HG03175 (cell line): ENCODE measurements around the gene SH3TC1.

Experiments
- ATAC-seq: cut with Tn5 transposase; IDR thresholded peaks from one replicate; pipeline ENCODE4 v1.9.1; 2021; ENCODE audit warnings: mild to moderate bottlenecking, moderate library complexity; ENCODE audit not compliant: unreplicated experiment

The SH3TC1 gene

DNA sequence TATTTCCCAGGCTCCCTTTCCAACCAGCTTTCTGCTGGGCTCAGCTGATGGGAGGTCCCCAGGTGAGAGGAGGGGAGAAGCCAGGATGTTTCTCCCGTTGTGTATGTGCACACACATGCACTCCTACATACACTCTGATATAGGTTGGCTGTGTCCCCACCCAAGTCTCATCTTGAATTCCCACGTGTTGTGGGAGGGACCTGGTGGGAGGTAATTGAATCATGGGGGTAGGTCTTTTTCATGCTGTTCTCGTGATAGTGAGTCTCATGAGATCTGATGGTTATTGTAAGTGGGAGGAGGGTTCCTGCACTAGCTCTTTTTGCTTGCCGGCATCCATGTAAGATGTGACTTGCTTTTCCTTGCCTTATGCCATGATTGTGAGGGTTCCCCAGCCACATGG lies 58.8 kb downstream of the SH3TC1 start:
- ATAC-seq: no peak

DNA sequence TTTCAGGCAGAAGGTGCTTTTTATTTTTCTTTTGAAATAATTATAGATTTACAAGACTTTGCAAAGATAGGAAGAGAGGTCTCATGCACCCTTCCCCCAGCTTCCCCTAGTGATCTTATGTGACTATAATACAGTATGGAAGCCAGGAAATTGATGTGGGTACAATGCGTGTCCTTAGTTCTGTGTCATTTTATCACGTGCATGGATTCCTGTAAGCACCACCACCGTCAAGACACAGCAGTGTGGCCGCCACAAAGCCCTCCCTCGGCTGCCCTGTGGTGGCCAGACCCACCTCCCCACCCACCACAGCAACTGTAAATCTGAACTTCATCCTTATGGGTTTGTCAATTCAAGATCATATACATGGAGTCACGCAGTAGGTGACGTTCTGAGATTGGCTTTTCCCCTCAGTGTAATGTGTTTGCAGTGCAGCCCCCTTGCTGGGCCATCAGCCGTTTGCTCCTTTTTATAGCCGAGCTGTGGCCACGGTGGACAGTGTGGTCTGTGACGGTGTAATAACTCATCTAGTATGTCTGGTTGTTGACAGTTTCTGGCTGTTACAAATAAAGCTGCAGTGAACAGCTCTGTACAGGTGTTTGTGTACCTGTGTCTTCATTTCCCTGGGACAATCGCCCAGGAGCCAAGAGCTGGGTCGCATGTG lies 59.6 kb downstream of the SH3TC1 start:
- ATAC-seq: no peak

DNA sequence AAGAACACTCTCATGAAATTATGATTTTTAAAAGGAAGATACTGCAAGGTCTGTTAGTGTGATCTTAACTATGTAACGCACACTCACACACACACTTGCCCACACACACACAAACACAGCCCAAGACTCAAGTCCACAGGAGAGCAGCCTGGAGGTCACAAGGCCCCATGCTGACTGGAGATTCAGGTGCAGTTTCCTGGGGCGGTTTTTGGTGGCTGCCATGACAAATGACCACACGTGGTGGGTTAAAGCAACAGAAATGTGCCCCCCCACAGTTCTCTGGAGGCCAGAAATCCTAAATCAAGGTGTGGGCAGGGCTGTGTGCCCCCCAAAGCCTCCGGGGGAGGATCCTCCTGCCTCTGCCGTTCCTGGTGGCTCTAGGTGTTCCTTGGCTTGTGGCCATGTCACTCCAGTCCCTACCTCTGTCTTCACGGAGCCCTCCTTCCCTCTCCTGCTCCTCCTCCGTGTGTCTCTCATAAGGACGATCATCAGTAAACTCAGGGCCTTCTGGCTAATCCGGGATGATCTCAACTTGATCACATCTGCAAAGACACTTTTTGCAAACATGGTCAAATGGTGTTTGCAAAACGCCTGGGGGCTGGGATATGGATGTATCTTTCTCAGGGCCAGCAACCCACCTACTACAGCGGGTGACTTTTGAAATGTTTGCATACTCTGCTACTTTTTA lies 60.8 kb downstream of the SH3TC1 start:
- no peak for ATAC-seq

DNA sequence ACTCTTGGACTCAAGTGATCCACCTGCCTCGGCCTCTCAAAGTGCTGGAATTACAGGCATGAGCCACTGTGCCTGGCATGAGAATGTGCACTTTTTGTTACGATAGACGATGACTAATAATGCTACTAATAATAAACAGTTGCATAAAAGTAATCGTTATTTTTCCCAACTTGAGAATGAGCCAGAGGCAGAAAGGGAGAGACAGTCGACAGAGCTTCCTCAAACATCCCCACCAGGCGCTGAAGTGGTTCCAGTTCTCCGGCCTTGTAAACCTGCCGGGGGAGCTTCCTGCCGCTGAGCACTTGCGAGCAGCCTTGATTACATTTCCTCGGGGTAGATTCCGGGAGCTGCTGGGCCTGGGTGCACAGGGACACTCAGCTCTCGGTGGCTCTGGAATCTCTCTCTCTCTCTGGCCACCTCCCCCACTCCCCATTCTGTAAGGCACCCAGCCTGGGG lies 61.6 kb downstream of the SH3TC1 start:
- no peak for ATAC-seq

- ATAC-seq: no peak
These were observed 62.9 kb downstream of the SH3TC1 start for GRCh38 chr4:8261851-8262535.

DNA sequence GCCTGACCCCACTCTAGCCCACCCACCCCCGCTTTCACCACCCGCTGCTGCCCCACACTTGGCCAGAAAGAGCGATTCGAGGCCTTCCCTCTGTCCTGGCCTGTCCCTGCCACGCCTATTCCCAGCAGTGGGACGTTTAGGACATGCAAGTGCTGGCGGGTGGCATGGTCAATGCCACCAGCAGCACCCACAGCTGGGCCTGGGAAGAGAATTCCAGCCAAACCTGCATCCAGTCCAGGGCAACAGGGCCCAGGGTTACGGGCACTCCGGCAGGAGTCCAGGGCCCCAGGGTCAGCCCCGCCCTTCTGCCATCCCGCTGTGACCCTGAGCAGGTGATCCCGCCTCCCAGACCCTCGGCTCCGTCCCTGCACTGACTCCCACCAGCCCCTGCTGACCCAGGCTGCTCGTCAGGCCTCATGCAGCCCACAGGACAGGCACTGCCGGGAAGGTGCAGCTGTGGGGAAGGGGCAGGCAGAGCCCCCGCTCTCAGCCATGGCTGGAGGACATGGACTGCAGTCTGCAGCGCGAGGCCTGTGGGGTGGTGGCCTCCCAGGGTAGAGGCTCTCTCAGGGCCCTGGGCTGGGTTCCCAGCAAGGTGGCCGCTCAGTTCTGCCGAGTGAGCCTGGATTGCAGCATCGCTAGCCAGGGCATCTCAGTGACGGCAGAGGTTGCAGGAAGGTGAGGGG lies 63.7 kb downstream of the SH3TC1 start:
- no peak for ATAC-seq

DNA sequence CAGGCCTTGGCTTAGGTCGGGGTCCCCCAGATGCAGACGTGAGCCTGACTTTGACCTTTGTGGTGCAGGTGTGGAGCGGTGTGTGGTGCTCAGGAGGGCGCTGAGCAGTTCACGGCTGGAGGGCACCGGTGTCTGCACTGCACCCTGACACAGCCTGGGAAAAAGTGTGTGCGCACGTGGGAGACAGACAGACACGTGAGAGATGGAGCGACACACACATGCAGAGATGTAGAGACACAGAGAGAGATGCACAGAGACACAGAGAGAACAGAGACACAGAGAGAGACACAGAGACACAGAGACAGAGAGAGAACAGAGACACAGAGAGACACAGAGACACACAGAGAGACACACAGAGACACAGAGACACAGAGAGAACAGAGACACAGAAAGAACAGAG lies 64.3 kb downstream of the SH3TC1 start:
- ATAC-seq: no peak

- ATAC-seq: no peak
These were observed 65.0 kb downstream of the SH3TC1 start for GRCh38 chr4:8264106-8264505.

DNA sequence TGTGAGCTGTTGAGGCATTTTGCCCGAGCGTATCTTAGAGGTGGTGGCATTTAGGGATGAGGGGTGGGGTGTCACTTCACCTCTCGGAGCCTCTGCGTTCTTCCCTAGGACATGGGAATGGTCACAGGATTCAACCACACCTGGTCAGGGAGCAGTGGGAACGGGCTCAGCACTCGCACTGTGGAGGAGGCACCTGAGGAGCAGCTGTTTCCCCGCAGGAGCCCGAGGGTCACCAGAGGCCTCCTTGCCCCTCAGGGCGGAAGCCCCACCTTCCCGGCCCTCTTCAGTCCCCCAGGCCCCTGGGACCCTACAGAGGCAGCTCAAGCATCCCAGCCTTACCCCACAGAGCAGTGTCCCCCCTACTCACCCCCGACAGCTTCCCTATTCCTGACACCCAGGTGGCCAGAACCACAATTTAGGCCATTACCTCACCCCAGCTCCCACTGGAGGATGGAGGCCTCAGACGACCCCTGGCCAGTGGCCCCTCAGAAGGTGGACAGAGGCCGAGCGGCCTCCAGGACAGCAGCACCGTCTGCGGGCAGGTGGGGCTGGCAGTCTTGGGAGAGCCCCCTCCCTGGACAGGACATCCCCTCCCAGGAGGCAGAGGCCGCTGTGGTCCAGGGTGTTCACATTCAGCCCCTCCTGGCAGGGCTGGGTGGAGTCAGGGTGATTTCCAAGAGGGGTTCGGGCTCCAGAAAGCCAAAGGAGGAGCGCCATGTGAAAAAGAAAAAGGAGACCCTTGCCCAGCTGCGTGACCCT lies 66.3 kb downstream of the SH3TC1 start:
- no peak for ATAC-seq

GRCh38 chr4:8266088-8266487 lies 67.0 kb downstream of the SH3TC1 start:
- no peak for ATAC-seq

DNA sequence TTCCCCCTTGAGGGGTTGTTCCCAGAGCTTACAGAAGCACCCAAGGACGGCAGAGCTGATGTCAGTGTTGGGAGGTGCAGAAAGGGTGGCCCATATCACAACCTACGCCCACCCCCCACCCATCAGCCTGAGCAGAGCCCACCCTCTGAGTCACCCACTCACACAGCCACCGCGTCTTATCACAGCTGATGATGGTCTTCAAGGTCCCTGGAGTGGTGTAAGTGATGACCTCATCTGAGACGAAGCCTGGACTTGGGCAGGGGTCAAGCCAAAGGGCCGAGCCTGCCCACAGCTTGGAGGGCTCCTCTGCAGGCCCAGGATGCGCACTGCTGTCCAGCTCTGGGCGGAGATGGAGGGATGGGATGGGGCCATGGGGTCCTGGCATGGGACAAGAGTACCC lies 67.4 kb downstream of the SH3TC1 start:
- ATAC-seq: no peak

GRCh38 chr4:8267077-8267476 lies 68.0 kb downstream of the SH3TC1 start:
- no peak for ATAC-seq

DNA sequence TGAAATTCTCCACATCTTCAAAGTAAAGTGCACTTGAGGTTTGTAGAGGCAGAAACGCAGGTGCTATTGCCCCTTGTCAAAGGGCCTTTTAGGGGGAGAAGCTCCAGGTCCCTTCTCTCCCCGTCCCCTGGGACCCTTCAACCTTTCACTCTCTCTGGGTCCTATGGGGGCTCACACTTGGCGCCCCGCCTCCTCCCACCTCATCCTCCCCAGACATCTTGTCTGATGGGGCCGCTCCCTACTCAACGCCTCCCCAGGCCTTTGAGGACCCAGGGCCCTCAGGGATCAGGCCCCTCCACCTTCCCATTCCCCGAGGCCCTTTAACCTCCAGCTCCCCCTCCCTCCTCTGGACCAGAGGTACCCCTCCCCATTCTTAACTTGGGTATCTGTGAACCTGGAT lies 69.1 kb downstream of the SH3TC1 start:
- no peak for ATAC-seq

DNA sequence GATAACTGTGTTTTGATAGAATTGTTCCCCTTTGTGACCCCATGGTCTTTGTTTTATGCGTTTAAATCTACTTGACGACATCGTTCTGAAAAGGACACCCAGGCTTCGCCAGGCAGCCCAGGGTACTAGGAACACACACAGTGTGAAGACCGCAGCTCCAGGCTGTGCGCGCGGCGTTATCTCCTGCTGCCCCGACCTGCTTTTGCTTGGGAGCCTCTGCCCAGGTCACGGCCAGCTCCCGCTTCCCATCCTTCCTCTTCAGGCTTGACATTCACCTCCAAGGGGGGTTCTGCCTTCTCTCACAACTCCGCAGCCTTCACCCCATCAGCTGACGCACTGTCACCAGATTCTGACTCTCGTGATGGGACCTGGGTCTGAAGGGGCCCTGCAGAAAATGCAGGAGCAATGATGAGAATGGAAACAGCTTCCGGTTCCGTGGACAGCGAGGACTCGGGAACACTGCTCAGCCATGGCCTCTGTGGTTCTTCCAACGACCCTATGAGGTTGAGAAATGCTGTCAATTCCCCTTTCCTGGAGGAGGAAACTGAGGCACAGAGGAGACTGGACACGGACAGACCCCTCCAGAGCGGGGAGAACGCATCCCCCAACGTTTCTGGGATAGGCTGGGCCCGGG lies 69.9 kb downstream of the SH3TC1 start:
- ATAC-seq: no peak

DNA sequence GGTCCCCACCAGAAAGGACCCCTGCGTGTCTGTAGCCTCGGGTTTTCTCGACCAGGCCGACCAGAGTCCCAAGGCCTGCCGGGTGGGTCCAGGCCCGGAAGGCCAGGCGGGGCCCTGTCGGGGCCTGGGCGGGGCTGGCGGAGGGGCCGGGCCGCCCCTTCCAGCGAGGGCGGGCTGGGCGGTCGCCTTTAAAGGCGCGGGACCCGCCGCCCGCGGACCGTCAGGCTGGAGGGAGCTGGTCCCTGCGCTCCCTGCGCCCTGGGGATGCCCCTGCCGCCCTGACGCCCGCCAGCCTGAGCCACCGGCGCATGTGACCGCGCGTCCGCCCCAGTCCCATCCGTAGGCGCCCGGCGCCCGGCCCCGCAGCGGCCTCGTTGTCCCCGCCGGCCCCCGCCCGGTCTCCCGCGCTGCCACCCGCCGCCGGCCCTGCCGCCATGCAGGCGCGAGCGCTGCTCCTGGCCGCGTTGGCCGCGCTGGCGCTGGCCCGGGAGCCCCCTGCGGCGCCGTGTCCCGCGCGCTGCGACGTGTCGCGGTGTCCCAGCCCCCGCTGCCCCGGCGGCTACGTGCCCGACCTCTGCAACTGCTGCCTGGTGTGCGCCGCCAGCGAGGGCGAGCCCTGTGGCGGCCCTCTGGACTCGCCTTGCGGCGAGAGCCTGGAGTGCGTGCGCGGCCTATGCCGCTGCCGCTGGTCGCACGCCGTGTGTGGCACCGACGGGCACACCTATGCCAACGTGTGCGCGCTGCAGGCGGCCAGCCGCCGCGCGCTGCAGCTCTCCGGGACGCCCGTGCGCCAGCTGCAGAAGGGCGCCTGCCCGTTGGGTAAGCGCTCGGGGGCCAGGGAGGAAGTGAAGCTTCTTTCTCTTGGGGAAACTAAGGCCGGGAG lies 70.7 kb downstream of the SH3TC1 start, which contains the start of gene HTRA3:
Gene HTRA3, plus strand, starts transcription at position 220 of the 883 bp plus-strand sequence. Its CDS starts 215 bp downstream, at position 435.
- ATAC-seq: no peak

GRCh38 chr4:8270418-8270771 lies 71.3 kb downstream of the SH3TC1 start:
- no peak for ATAC-seq

DNA sequence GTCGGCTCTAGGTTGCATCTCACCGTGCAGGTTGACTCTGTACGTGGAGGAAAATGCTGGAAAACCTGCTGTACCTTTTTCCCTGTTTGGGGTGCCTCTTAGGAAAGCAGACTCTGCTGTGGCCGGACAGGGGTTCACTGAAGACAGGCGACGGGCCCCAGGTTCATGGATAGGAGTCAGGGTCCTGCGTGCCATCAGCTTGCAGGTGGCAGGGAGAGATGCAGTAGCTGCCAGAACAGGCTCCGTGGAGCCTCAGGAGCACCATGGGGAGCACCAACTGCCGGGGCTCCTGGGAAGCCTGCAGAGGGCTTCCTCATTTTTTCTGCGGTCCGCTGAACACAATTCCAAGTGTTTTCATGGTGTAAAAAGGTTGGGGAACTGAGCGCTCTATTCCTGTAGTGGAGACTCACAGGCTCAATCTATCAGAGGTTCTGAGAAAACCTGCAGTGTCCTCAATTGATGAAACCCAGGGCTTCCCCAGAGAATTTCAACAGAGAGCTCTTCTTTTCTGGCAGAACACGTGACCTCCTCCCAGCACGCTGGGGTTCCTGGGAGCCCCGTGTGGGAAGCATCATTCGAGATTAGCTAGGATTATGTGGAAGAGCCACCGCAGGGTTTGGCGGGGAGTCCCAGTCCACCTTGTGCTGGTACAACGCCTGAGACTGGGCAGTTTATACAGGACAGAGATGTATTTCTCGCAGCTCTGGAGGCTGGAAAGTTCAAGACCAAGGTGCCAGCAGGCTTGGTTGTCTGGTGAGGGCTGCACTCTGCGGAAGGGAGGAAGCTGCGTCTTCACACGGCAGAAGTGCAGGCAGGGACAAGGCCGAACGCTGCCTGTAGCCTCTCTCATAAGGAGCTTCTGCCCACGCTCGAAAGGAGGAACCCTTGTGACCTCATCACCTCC lies 72.1 kb downstream of the SH3TC1 start:
- ATAC-seq: no peak

DNA sequence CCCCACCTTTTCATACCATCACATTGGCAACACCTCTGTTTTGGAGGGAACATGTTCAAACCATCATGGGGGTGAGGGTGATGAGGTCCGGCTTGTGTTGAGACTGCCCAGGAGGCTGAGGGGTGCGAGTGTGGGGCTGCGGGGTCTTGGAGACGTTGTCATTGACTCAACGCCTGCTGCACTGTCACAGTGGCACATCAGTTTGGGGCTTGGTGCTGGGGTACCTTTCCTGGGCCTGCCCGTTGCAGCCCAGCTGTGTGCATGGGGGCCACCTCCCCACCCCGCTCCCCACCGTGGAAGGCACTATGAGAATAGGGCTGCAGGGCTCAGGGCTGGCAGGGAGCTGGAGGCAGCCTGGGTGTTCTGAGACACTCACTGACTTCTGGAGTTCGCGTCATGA lies 72.7 kb downstream of the SH3TC1 start:
- ATAC-seq: no peak
